GM19025 (cell line): ENCODE data around the gene NDE1.
"Not testable (repeated sequence)": the region's sequence is repeated elsewhere in the genome, so short reads cannot be mapped to it uniquely, and the experiment has no call there.

Source experiments
- ATAC-seq: cut with Tn5 transposase; IDR thresholded peaks from one replicate; pipeline ENCODE4 v1.9.1; 2021; ENCODE audit warnings: mild to moderate bottlenecking, low read depth, moderate library complexity; ENCODE audit not compliant: unreplicated experiment

The NDE1 gene

DNA sequence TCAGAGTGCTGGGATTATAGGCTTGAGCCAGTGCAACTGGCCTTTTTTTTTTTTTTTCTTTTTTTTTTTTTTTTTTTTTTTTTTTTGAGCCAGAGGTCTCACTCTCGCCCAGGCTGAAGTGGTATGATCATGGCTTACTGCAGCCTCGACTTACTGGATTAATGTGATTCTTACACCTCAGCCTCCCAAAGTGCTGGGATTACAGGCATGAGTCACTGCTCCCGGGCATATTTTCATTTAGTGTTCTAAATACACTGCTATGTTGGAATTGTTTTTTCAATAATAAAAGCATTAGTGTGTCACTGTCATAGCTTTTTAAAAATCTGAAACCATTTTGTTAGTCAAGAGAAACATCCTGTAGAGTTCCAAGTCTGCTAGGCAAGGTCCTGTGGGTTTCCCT is 40.3 kb downstream of the NDE1 start:
- ATAC-seq: no peak

DNA sequence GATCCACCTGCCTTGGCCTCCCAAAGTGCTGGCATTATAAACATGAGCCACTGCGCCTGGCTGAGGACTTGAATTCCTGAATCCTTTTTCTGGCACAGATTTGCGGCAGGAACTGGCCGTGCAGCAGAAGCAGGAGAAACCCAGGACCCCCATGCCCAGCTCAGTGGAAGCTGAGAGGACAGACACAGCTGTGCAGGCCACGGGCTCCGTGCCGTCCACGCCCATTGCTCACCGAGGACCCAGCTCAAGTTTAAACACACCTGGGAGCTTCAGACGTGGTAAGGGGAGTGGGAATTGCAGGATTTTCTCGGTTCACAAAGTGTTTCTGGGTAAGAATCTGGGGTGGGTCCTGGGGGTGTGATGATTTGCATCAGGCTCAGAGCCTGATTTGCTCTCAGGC is 41.0 kb downstream of the NDE1 start:
- ATAC-seq: no peak

GRCh38 chr16:15692508-15692907 is 42.5 kb downstream of the NDE1 start:
- not testable (repeated sequence) for ATAC-seq

DNA sequence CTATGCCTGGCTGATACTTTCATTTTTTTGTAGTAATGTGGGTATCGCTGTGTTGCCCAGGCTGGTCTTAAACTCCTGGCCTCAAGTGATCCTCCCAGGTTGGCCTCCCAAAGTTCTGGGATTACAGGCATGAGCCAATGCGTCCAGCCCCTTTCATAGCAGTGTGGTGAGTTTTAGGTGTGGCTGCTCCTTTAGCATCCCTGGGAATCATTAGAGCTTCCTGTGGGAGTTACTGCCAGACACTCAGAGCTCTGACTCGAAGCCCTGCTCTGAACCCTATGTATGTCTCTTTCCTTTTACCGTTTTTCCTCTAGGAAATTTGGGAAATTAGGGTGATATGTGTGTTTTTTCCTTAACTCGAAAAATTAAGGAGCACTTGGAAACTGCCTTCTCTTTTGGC is 44.5 kb downstream of the NDE1 start:
- ATAC-seq: no peak

DNA sequence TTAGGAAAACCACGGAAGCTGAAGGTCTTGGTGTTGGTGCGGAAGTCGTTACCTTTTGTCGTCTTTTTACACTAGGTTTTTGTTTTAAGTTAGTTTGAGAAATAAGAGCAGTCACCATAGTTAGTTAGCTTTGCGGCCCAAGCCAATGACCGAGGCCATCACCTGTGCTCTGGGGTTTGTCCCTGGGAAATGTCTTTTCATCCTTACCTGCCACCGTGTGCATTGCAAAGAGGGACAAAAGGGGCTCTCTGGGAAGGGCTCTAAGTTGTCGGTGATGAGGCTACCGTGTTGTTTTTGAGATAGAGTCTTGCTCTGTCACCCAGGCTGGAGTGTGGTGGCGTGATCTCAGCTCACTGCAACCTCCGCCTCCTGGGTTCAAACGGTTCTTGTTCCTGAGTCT is 49.8 kb downstream of the NDE1 start:
- no peak for ATAC-seq

DNA sequence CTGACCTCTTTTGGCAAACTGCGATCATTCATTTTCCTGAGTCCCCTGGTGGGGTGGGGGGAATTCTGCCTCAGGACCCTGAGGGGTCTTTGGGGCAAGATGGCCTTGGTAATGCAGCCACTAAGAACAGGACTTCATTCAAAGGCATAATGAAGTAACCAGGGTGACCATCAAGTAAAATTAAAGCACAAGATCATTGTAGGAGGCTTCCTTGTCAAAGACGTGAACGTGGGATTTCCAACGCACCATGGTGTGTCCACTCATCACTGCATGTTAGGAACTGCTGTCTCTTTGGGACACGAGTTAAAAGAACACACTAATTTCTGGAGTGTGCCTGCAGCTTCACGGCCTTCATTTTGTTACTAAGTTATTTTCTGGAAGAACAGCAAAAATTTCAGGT is 51.3 kb downstream of the NDE1 start:
- no peak for ATAC-seq

GRCh38 chr16:15701975-15702970 is 52.2 kb downstream of the NDE1 start:
- ATAC-seq: no peak

DNA sequence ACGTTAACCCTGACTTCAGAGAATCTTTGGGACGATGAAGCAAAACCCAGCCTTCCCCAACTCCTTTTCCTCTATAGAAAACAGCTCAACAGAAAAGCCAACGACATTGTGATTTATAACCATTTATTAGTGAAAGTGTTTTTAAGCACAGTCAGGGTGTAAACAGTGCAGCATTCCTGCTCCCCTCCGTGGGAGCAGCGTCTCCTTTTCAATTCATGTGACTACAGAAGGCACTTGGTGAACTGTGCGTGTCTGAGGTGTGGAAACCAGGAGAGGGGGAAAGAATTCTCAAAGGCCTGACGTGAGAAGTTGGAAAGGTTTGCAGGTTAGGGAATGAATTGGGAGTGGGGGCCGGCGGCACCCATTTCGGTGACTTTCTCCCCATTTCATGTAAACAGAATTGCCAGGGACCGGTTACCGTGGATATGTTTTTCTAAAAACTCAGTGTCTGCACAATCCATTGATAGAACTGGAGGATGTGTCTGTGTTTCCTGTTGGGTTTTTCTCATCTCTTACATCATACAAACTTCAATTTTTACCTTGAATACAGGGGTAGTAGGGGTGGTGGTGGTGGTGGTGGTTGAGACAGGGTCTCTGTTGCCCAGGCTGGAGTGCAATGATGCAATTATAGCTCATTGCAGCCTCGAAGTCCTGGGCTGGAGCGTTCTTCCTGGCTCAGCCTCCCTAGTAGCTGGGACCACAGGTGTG is 53.1 kb downstream of the NDE1 start:
- ATAC-seq: no peak

GRCh38 chr16:15704545-15704987 is 54.5 kb downstream of the NDE1 start:
- no peak for ATAC-seq

DNA sequence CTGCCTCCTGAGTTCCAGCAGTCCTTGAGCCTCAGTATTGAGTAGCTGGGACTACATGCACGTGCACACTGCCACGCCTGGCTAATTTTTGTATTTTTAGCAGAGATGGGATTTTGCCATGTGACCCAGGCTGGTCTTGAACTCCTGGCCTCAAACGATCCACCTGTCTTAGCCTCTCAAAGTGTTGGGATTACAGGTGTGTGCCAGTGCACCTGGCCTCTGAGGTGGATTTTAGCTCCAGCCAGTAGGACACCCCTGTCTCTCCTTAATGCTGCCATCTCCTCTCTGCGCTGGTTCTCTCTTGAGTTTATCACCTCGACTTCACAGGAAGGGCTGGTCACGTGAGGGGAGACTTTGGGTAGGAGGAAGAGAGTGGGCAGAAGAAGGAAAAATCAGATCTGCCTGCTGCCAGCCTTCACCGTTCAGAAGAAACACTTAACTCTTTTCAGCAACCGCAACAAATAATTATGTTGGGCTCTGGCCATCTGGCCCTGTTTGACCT is 55.1 kb downstream of the NDE1 start:
- no peak for ATAC-seq

- no peak for ATAC-seq
Observed at GRCh38 chr16:15707332-15707731, 57.3 kb downstream of the NDE1 start.

DNA sequence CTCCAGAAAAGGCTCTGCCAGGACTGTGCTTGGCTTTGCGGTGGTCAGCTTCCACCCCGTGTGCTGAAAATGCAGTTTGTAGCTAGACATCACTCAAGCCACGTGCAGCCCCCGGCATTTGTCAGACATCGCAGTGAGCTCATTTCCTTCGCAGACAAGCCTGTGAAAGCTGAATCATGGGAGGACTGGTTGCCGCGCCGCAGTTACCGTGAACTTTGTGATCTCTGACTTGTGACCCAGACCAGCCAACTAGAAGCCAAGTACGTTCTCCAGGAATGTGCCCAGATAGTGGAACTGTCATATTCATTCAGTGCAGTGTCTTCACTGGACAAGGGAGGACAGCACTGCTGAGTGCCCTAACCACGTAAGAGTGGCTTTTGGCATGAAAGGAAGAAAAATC is 58.1 kb downstream of the NDE1 start:
- ATAC-seq: no peak

GRCh38 chr16:15708997-15709396 is 59.0 kb downstream of the NDE1 start:
- no peak for ATAC-seq

DNA sequence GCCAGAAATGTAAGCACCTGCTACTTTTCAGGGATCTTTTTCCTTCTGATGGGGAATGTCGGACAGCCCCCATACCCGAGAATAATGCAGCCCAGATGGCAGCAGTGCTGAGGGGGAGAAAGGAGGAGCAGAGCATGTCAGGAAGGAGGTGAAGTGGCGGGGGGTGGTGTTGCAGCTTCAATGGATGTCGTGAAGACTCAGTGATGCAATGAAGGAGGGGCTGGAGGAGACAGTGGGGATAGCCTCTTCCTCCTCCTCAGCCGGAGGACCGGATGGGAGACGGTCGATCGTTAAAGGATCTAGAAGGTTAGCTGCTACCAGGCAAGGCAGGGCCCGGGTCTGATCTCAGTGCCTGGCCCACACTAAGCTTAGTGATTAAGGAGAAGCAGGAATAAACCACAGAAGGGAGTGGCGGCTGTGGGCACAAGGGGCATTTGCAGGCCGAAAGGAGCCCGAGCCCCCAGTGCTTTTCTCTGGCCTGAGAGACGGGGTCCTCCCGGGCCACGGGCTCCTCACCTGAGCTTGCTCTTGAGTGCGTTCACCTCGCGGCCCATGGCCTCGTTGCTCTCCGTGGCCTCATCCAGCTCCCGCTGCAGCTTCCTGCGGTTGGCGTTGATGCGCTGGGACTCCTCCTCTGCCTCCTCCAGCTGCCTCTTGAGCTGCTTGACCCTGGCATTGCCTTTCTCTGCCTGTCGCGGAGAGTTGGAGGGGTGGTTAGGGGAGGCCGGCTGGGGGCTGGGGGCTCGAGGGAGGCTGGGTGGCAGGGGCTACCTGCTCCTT is 64.5 kb downstream of the NDE1 start:
- no peak for ATAC-seq

- ATAC-seq: no peak
Observed at GRCh38 chr16:15715221-15715620, 65.2 kb downstream of the NDE1 start.

- ATAC-seq: no peak
Observed at GRCh38 chr16:15716694-15717447, 66.8 kb downstream of the NDE1 start.

DNA sequence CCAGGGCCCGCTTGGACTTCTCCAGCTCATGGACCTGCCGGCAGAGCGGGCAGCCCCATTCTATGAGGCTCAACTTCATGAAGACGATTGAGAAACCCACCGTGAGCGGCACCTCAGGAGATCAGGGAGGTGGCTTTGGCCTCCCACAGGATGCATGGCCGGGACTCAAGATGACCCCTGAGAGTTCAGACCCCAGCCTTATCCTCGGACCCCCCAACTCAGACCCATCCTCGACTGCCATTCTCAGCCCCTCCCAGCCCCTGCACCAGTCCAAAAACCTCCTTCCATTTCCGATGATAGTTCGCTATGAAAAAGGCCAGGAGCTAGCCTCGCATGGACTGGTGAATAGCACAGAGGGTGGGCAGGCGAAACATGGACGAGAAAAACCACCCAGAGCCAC is 71.0 kb downstream of the NDE1 start:
- no peak for ATAC-seq

GRCh38 chr16:15723808-15724207 is 73.8 kb downstream of the NDE1 start:
- no peak for ATAC-seq

- ATAC-seq: no peak
Observed at GRCh38 chr16:15725641-15726240, 75.7 kb downstream of the NDE1 start.

DNA sequence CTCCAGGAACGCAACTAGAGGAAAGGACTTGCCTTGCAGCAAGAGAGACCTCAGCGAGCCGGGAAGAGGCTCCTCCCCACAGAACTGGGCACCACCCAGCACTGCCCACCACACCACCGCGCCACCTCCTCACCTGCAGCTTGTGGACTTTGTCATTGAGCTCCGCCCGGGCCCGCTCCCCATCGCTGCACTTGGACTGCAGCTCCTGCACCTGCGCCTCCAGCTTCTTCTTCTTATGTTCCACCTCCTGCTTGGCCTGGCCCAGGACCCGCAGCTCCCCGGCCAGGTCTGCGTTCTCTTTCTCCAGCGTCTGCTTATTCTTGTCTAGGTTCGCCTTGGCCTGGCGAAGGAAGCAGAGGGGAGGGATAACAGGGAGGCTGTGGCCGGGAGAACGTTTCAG is 76.7 kb downstream of the NDE1 start:
- no peak for ATAC-seq
